H1 (cell line): ENCODE measurements around the gene KLK7. TPM values are rescaled to one million over a fixed set of nuclear protein-coding genes. Genes with fewer than 3 reads are reported as not detected.

ENCODE experiments used
- CTCF ChIA-PET: fragments of 300-600 bp; sonication (Branson Sonifier 250); formaldehyde crosslinking; loops from one replicate; lab custom pipeline; 2021; ENCODE audit not compliant: partially characterized antibody; lab: Charles Lee
- POLR2A ChIA-PET: fragments of 300-600 bp; sonication (Branson Sonifier 250); formaldehyde crosslinking; loops from one replicate; lab custom pipeline; 2021; ENCODE audit warnings: inconsistent platforms; ENCODE audit not compliant: partially characterized antibody; lab: Charles Lee
- DNase-seq, 2 experiments: peaks; one replicate each; pipeline versions ENCODE4 v3.0.0 to v3.0.0-alpha.2; 2010 to 2022; ENCODE audit warnings: low spot score in 2 of 2, low read depth in 1 of 2, mixed read lengths in 1 of 2
- FAIRE-seq: peaks from 2 replicates; lab custom pipeline; 2011; peaks lifted over from hg19 to GRCh38; lab: Jason Lieb, UNC
- H2AFZ ChIP-seq: 2 replicates; pipeline ENCODE4 v1.8.1; 2012; ENCODE audit warnings: low read length, inconsistent platforms
- H2AK5ac ChIP-seq: 2 replicates; pipeline ENCODE4 v1.6.1; 2013; ENCODE audit warnings: low read depth, low read length
- H2BK120ac ChIP-seq: replicated peaks from 2 replicates; pipeline ENCODE3; 2013; ENCODE audit warnings: low read depth, low read length, inconsistent platforms
- H2BK12ac ChIP-seq: 2 replicates; pipeline ENCODE4 v1.6.1; 2013; ENCODE audit warnings: low read depth, low read length
- H2BK15ac ChIP-seq: 2 replicates; pipeline ENCODE4 v1.6.1; 2013; ENCODE audit warnings: low read length
- H2BK20ac ChIP-seq: 2 replicates; pipeline ENCODE4 v1.6.1; 2013; ENCODE audit warnings: low read length
- H2BK5ac ChIP-seq: 2 replicates; pipeline ENCODE4 v1.6.1; 2013; ENCODE audit warnings: low read depth, low read length
- H3K14ac ChIP-seq: 2 replicates; pipeline ENCODE4 v1.6.1; 2013; ENCODE audit warnings: inconsistent platforms; ENCODE audit not compliant: insufficient read length
- H3K18ac ChIP-seq: 2 replicates; pipeline ENCODE4 v1.6.1; 2013; ENCODE audit warnings: low read length; ENCODE audit errors: extremely low read depth
- H3K23ac ChIP-seq: 2 replicates; pipeline ENCODE4 v1.6.1; 2013; ENCODE audit warnings: inconsistent platforms; ENCODE audit not compliant: insufficient read length
- H3K23me2 ChIP-seq: 2 replicates; pipeline ENCODE4 v1.6.1; 2013; ENCODE audit warnings: low read depth, low read length
- H3K27ac ChIP-seq: 2 replicates; pipeline ENCODE4 v1.6.1; 2011; ENCODE audit warnings: low read depth, low read length, inconsistent platforms
- H3K27me3 ChIP-seq, 4 experiments: replicated peaks in 1 of 4; 1 replicate in 1 of 4; 2 replicates in 3 of 4; pipeline versions ENCODE4 v1.6.1 to v1.8.1; 2011 to 2013; ENCODE audit warnings: low read length in 3 of 4, mild to moderate bottlenecking in 3 of 4, inconsistent platforms in 2 of 4, mixed read lengths in 2 of 4, moderate library complexity in 1 of 4; ENCODE audit not compliant: control insufficient read depth in 3 of 4, insufficient read depth in 3 of 4; ENCODE audit errors: extremely low read depth in 1 of 4
- H3K36me3 ChIP-seq, 4 experiments: 2 replicates each; pipeline versions ENCODE4 v1.6.1 to v1.8.1; 2011 to 2013; ENCODE audit warnings: mild to moderate bottlenecking in 4 of 4, low read length in 3 of 4, moderate library complexity in 2 of 4, control low read depth in 1 of 4, inconsistent platforms in 1 of 4; ENCODE audit not compliant: insufficient read depth in 4 of 4, control insufficient read depth in 2 of 4
- H3K4ac ChIP-seq: replicated peaks from 2 replicates; pipeline ENCODE3; 2013; ENCODE audit warnings: low read length, low read depth, mixed read lengths, inconsistent platforms; ENCODE audit not compliant: insufficient read length
- H3K4me1 ChIP-seq, 4 experiments: replicated peaks in 1 of 4; 1 replicate in 1 of 4; 2 replicates in 3 of 4; pipeline versions ENCODE4 v1.6.1 to v1.8.1; 2011 to 2013; ENCODE audit warnings: low read length in 3 of 4, inconsistent platforms in 2 of 4, mixed read lengths in 1 of 4; ENCODE audit not compliant: insufficient read depth in 4 of 4, control insufficient read depth in 3 of 4
- H3K4me2 ChIP-seq, 2 experiments: 2 replicates each; pipeline versions ENCODE4 v1.6.1 to v1.8.1; 2011 to 2013; ENCODE audit warnings: low read depth in 2 of 2, low read length in 2 of 2, control low read depth in 1 of 2, inconsistent platforms in 1 of 2, mild to moderate bottlenecking in 1 of 2; ENCODE audit not compliant: insufficient read depth in 1 of 2
- H3K4me3 ChIP-seq, 4 experiments: fragments of 200-600, 300-600 bp in 1 of 4; sonication (generic), shearing (Covaris generic), sonication (Bioruptor Twin) in 1 of 4; 2 replicates each; pipeline versions ENCODE4 v1.5.1 to v1.8.1; 2011 to 2016; ENCODE audit warnings: low read length in 4 of 4, low read depth in 3 of 4, control low read depth in 2 of 4, inconsistent platforms in 2 of 4, mild to moderate bottlenecking in 2 of 4, mixed read lengths in 1 of 4, moderate library complexity in 1 of 4; ENCODE audit not compliant: insufficient read depth in 2 of 4; ENCODE audit errors: extremely low read depth in 1 of 4
- H3K56ac ChIP-seq: replicated peaks from 2 replicates; pipeline ENCODE3; 2013; ENCODE audit warnings: low read depth, mild to moderate bottlenecking, mixed read lengths, low read length, inconsistent platforms; ENCODE audit not compliant: insufficient read length
- H3K79me1 ChIP-seq: 2 replicates; pipeline ENCODE4 v1.6.1; 2013; ENCODE audit warnings: low read depth, low read length, control low read depth
- H3K79me2 ChIP-seq, 2 experiments: 2 replicates each; pipeline versions ENCODE4 v1.6.1 to v1.8.1; 2012 to 2013; ENCODE audit warnings: low read length in 2 of 2, mild to moderate bottlenecking in 2 of 2, inconsistent platforms in 1 of 2; ENCODE audit not compliant: insufficient read depth in 2 of 2, control insufficient read depth in 1 of 2
- H3K9ac ChIP-seq, 4 experiments: replicated peaks in 1 of 4; 1 replicate in 1 of 4; 2 replicates in 3 of 4; pipeline versions ENCODE4 v1.6.1 to v1.8.1; 2011 to 2013; ENCODE audit warnings: low read depth in 3 of 4, low read length in 3 of 4, control low read depth in 2 of 4, mild to moderate bottlenecking in 2 of 4, moderate library complexity in 2 of 4, inconsistent platforms in 1 of 4; ENCODE audit errors: extremely low read depth in 1 of 4
- H3K9me3 ChIP-seq, 2 experiments: 2 replicates each; pipeline versions ENCODE4 v1.6.1 to v1.8.1; 2012 to 2013; ENCODE audit warnings: mild to moderate bottlenecking in 2 of 2, moderate library complexity in 2 of 2, control low read depth in 1 of 2, inconsistent platforms in 1 of 2, low read depth in 1 of 2, low read length in 1 of 2, mixed read lengths in 1 of 2; ENCODE audit not compliant: insufficient read depth in 2 of 2
- H4K20me1 ChIP-seq, 2 experiments: replicated peaks in 1 of 2; 2 replicates each; pipeline versions ENCODE3 to v1.8.1; 2011 to 2013; ENCODE audit warnings: inconsistent platforms in 2 of 2, low read length in 2 of 2, mild to moderate bottlenecking in 1 of 2; ENCODE audit not compliant: insufficient read depth in 2 of 2, control insufficient read depth in 1 of 2
- H4K5ac ChIP-seq: 2 replicates; pipeline ENCODE4 v1.6.1; 2013; ENCODE audit warnings: low read length, low read depth, mixed read lengths, inconsistent platforms; ENCODE audit not compliant: insufficient read length
- H4K8ac ChIP-seq: 2 replicates; pipeline ENCODE4 v1.8.0; 2013; ENCODE audit warnings: mild to moderate bottlenecking, moderate library complexity, low read length, inconsistent platforms; ENCODE audit not compliant: insufficient read depth; ENCODE audit errors: extremely low read depth
- H4K91ac ChIP-seq: replicated peaks from 2 replicates; pipeline ENCODE3; 2013; ENCODE audit warnings: low read length, mixed read lengths, inconsistent platforms; ENCODE audit not compliant: insufficient read length
- CHD2 ChIP-seq: IDR thresholded peaks from 2 replicates; pipeline ENCODE4 v1.6.1; 2012; ENCODE audit warnings: low read length, improper control_type of control experiment
- NRF1 ChIP-seq: IDR thresholded peaks from 2 replicates; pipeline ENCODE4 v1.6.1; 2011; ENCODE audit warnings: mild to moderate bottlenecking, low read depth, low read length, improper control_type of control experiment
- WGBS, 2 experiments: shearing (Covaris generic) in 1 of 2; methylation state at CpG; one replicate each; pipeline versions ENCODE4 v1.1.6 to v1.1.7; 2013 to 2015; ENCODE audit warnings: low lambda C conversion rate in 2 of 2, mixed read lengths in 2 of 2, inconsistent platforms in 1 of 2, low coverage in 1 of 2, missing lambda C conversion rate in 1 of 2; ENCODE audit not compliant: insufficient replicate concordance in 2 of 2, insufficient coverage in 1 of 2, insufficient read length in 1 of 2; ENCODE audit errors: extremely low coverage in 1 of 2, missing lambda C conversion rate in 1 of 2; 5-methylcytosine and 5-hydroxymethylcytosine counted together
- polyA plus RNA-seq, 7 experiments: library from polyadenylated mRNA; depleted of rRNA in 3 of 7; stranded (reverse) in 5 of 7; unstranded in 2 of 7; fragments of >200 nt in 5 of 7; fragments of 200-250 nt in 2 of 7; gene quantifications; 1 replicate in 5 of 7; 2 replicates in 1 of 7; 4 replicates in 1 of 7; pipeline versions ENCODE4 v1.2.1 to v1.2.3, GENCODE V29; 2011 to 2013; ENCODE audit warnings: missing spikeins in 2 of 7, mixed read lengths in 2 of 7
- total RNA-seq: library from RNA; stranded (reverse); fragmentation: NEBNext Ultra II Directional; extraction: Animal tissue kit (Norgen Biotek cat#: 25700); gene quantifications from 2 replicates; pipeline ENCODE4 v1.2.1, GENCODE V29; 2021

Gene KLK7
- total and polyA plus RNA-seq, 2 of the 8 experiments (the other 6 are each of a cell fraction or from before 2014, with no cell fraction given) = 0.73 to 1.4 TPM

DNA sequence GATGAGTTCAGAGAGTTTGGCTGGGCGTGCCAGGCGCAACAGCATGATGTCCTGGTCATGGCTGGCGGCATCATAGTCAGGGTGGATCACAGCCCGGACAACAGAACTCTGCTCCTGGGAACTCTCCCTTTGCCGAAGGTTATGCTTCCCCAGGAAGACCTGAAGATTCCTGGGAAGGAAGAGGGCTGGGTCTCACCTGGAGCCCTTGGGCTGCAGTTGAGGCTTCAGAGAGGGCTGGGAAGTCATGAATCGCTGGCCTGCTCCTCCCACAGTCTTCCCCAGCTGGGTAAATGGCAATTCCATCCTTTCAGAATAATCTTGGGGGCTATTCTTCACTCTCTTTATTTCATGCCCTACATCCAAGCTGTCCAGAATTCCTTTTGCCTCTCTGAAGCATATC lies 20.3 kb downstream of the KLK7 start:
- Histone ChIP-seq H2AFZ (no peak overlapping the region), H3K56ac (no peak overlapping the region)
- CTCF ChIA-PET = interaction anchor here (1.2 to 1.3 kb wide), 2 partner anchors 9 to 53 kb away, joined by 3 to 4 read pairs; no protein-coding TSS in a partner anchor

More for the DNA sequence above, 20.3 kb downstream of the KLK7 start:
- H2AK5ac ChIP-seq = no peak overlapping the region
- no peaks in the 10 kb centered on the region for H4K20me1 ChIP-seq
- no peak overlapping the region for H3K9ac ChIP-seq
- H3K9me3 ChIP-seq = no peaks in the 10 kb centered on the region; a peak in 1 of 4 replicates
- H3K4me2 ChIP-seq = no peak overlapping the region
- FAIRE-seq (no peak), DNase-seq (no peak)
- no peak overlapping the region for H4K91ac ChIP-seq
- H3K36me3 ChIP-seq = no peaks in the 10 kb centered on the region
- H2BK20ac ChIP-seq = no peak overlapping the region
- no peak overlapping the region for H3K14ac ChIP-seq
- no peak overlapping the region for H3K27ac ChIP-seq
- WGBS, 2 experiments = 94% methylated on average over 6 of the region's 6 CpGs; no CpG with 5 or more reads in 1 of the 2 experiments
- no peak overlapping the region for H4K8ac ChIP-seq
- H3K23ac ChIP-seq = no peak overlapping the region
- no peak overlapping the region for H3K18ac ChIP-seq
- no peak overlapping the region for H2BK15ac ChIP-seq
- no peak overlapping the region for H3K4ac ChIP-seq
- no peak overlapping the region for H4K5ac ChIP-seq
- H3K23me2 ChIP-seq = peaks cover 3% of the 10 kb centered on the region; the same call in 1 of the 2 replicates
- H3K4me3 ChIP-seq = no peak overlapping the region
- H2BK5ac ChIP-seq = no peak overlapping the region
- no peak for TF ChIP-seq CHD2
- no peak for TF ChIP-seq NRF1
- H3K4me1 ChIP-seq = peaks cover 0 to 3% (median 0%) of the 10 kb centered on the region in 4 experiments; a peak in 2 of 7 replicates
- no peak overlapping the region for H2BK120ac ChIP-seq
- H3K27me3 ChIP-seq = no peaks in the 10 kb centered on the region; a peak in 1 of 7 replicates
- no peaks in the 10 kb centered on the region for H3K79me1 ChIP-seq
- no peaks in the 10 kb centered on the region for H3K79me2 ChIP-seq
- POLR2A ChIA-PET = no interaction called here
- H2BK12ac ChIP-seq = no peak overlapping the region
